ENCODE measurements around the gene CAMTA1. TPM values are rescaled to one million over a fixed set of nuclear protein-coding genes. Genes with fewer than 3 reads are reported as not detected.

The CAMTA1 gene
- polyA plus RNA-seq, 1 donor from 2014 or later, result 162 TPM

GRCh38 chr1:7438396-7438785 lies 653.1 kb downstream of the CAMTA1 start:
- H3K79me2 ChIP-seq (replicated peaks; ENCODE audit: insufficient read depth, low read length), result no peaks in the 10 kb centered on the region
- no peak overlapping the region for H2AFZ ChIP-seq (ENCODE audit: low read depth, low read length)
- H3F3A ChIP-seq (ENCODE audit: insufficient read depth, low read length, poor library complexity, severe bottlenecking), result no peaks in the 10 kb centered on the region
- no peak overlapping the region for H3K4me3 ChIP-seq (ENCODE audit: low read length)
- no peaks in the 10 kb centered on the region for H3K9me2 ChIP-seq (ENCODE audit: insufficient read depth, low read length)
- H3K9ac ChIP-seq (ENCODE audit: low read length), result no peak overlapping the region
- no peaks in the 10 kb centered on the region for H3K36me3 ChIP-seq (ENCODE audit: insufficient read depth, low read length)
- no peaks in the 10 kb centered on the region for H4K20me1 ChIP-seq (ENCODE audit: insufficient read depth)
- H3K27me3 ChIP-seq (ENCODE audit: insufficient read depth, low read depth, low read length), result no peaks in the 10 kb centered on the region
- H3K9me3 ChIP-seq (ENCODE audit: low read length), result no peaks in the 10 kb centered on the region
- no peak overlapping the region for H3K4me2 ChIP-seq (ENCODE audit: low read length)
- H3K27ac ChIP-seq (ENCODE audit: low read length), result no peak overlapping the region
- no peak for TF ChIP-seq SMC3 (conservative IDR thresholded peaks at IDR 0.05; ENCODE audit: poor library complexity)
- no peak for TF ChIP-seq MXI1 (conservative IDR thresholded peaks at IDR 0.05; ENCODE audit: poor library complexity, severe bottlenecking)
- no peak for TF ChIP-seq TAF1 (IDR thresholded peaks at IDR 0.05; ENCODE audit: low read depth)
- no peak for TF ChIP-seq POLR2AphosphoS5 (IDR thresholded peaks at IDR 0.05)
- TF ChIP-seq EZH2 (IDR thresholded peaks at IDR 0.05; ENCODE audit: borderline replicate concordance, insufficient read depth, low read length, poor library complexity, severe bottlenecking), result no peak
- TF ChIP-seq REST (IDR thresholded peaks at IDR 0.05; ENCODE audit: borderline replicate concordance), result no peak
- no peak for TF ChIP-seq EP300 (conservative IDR thresholded peaks at IDR 0.05; ENCODE audit: poor library complexity, severe bottlenecking)
- TF ChIP-seq RAD21 (conservative IDR thresholded peaks at IDR 0.05), result no peak
- TF ChIP-seq CTCF (IDR thresholded peaks at IDR 0.05; ENCODE audit: poor library complexity, severe bottlenecking), result no peak

- no peaks in the 10 kb centered on the region for H3K9me3 ChIP-seq (ENCODE audit: low read length)
- no peak overlapping the region for H3K27ac ChIP-seq (ENCODE audit: low read length)
- no peak overlapping the region for H2AFZ ChIP-seq (ENCODE audit: low read depth, low read length)
- no peak overlapping the region for H3K4me3 ChIP-seq (ENCODE audit: low read length)
- no peaks in the 10 kb centered on the region for H4K20me1 ChIP-seq (ENCODE audit: insufficient read depth)
- H3F3A ChIP-seq (ENCODE audit: insufficient read depth, low read length, poor library complexity, severe bottlenecking), result no peaks in the 10 kb centered on the region
- no peaks in the 10 kb centered on the region for H3K79me2 ChIP-seq (replicated peaks; ENCODE audit: insufficient read depth, low read length)
- no peaks in the 10 kb centered on the region for H3K36me3 ChIP-seq (ENCODE audit: insufficient read depth, low read length)
- H3K4me2 ChIP-seq (ENCODE audit: low read length), result no peak overlapping the region
- H3K9me2 ChIP-seq (ENCODE audit: insufficient read depth, low read length), result no peaks in the 10 kb centered on the region
- no peak for TF ChIP-seq TAF1 (IDR thresholded peaks at IDR 0.05; ENCODE audit: low read depth)
- H3K27me3 ChIP-seq (ENCODE audit: insufficient read depth, low read depth, low read length), result no peaks in the 10 kb centered on the region
- H3K9ac ChIP-seq (ENCODE audit: low read length), result no peak overlapping the region
Measured at GRCh38 chr1:7438921-7439655, 653.8 kb downstream of the CAMTA1 start.

Measured in neural cell (in vitro differentiated cells).